Lower lobe of right lung (tissue), 2 donors: ENCODE measurements around the gene GREM2. TPM values are rescaled to one million over a fixed set of nuclear protein-coding genes. Genes with fewer than 3 reads are reported as not detected.

Source experiments
- ATAC-seq, 2 donors: fragments of 200-7000 bp; cut with Tn5 transposase; one replicate each; pipeline ENCODE4 v1.9.1; 2020 to 2022; ENCODE audit warnings: mild to moderate bottlenecking in 2 of 2, moderate library complexity in 2 of 2
- DNase-seq: peaks from one replicate; pipeline ENCODE4 v3.0.0-alpha.2; 2020
- H3K27ac ChIP-seq: fragments of 200-600 bp; one replicate; pipeline ENCODE4 v1.8.0; 2022
- H3K27me3 ChIP-seq: fragments of 200-600 bp; one replicate; pipeline ENCODE4 v1.8.0; 2022; ENCODE audit warnings: low read depth
- H3K36me3 ChIP-seq: fragments of 200-600 bp; one replicate; pipeline ENCODE4 v1.8.0; 2022; ENCODE audit warnings: mild to moderate bottlenecking
- H3K4me1 ChIP-seq: fragments of 200-600 bp; one replicate; pipeline ENCODE4 v1.8.0; 2022
- H3K4me3 ChIP-seq: fragments of 200-600 bp; one replicate; pipeline ENCODE4 v1.8.0; 2022; ENCODE audit warnings: mild to moderate bottlenecking
- H3K9me3 ChIP-seq: fragments of 200-600 bp; one replicate; pipeline ENCODE4 v1.8.0; 2022
- CTCF ChIP-seq: fragments of 200-600 bp; IDR thresholded peaks from one replicate; pipeline ENCODE4 v1.8.0; 2022; ENCODE audit warnings: antibody characterized with exemption, mild to moderate bottlenecking
- intact Hi-C: fragments of 100-400 bp; cut with DNase I; formaldehyde crosslinking; loops from one replicate; pipeline ENCODE4 v1.11.0; 2022
- total RNA-seq: library from RNA; stranded (reverse); fragmentation: NEBNext Ultra II Directional; extraction: Animal tissue kit (Norgen Biotek cat#: 25700); gene quantifications from one replicate; pipeline ENCODE4 v1.2.1, GENCODE V29; 2021
- donor health status: DM: no; HTN: yes; CAD: no; lungs with severe emphysema.

GREM2 gene
- total RNA-seq, 1 donor from 2014 or later, result 0.74 TPM

GRCh38 chr1:240441669-240442068 lies 170.3 kb downstream of the GREM2 start:
- no peak for TF ChIP-seq CTCF
- Histone ChIP-seq H3K9me3 (no peaks in the 10 kb centered on the region), H3K27me3 (no peaks in the 10 kb centered on the region), H3K27ac (no peak overlapping the region), H3K4me1 (no peaks in the 10 kb centered on the region), H3K36me3 (no peaks in the 10 kb centered on the region), H3K4me3 (no peak overlapping the region)
- ATAC-seq (no peak), DNase-seq (no peak)
- intact Hi-C loops, result no loop called here
